Neural cell (in vitro differentiated cells): ENCODE data around the gene RBM27. TPM values are rescaled to one million over a fixed set of nuclear protein-coding genes. Genes with fewer than 3 reads are reported as not detected.
"Not testable (repeated sequence)": the region's sequence is repeated elsewhere in the genome, so short reads cannot be mapped to it uniquely, and the experiment has no call there.

Source experiments
- H2AFZ ChIP-seq: fragments of 200-600, 300-800 bp; sonication (generic), shearing (Covaris generic); 2 replicates; pipeline ENCODE4 v1.6.0; 2014; ENCODE audit warnings: low read depth, mild to moderate bottlenecking, antibody characterized with exemption, low read length, moderate library complexity
- H3F3A ChIP-seq: fragments of 200-600 bp; shearing (Covaris generic); 2 replicates; pipeline ENCODE4 v1.6.1; 2016; ENCODE audit warnings: mild to moderate bottlenecking, moderate library complexity, mixed read lengths, antibody characterized with exemption, low read length; ENCODE audit not compliant: insufficient read depth, poor library complexity, severe bottlenecking
- H3K27ac ChIP-seq: fragments of 200-600, 300-800 bp; sonication (generic), shearing (Covaris generic); 2 replicates; pipeline ENCODE4 v1.5.1; 2014; ENCODE audit warnings: mild to moderate bottlenecking, low read length, moderate library complexity
- H3K27me3 ChIP-seq: fragments of 300-800, 200-600 bp; sonication (generic), shearing (Covaris generic); 2 replicates; pipeline ENCODE4 v1.6.0; 2014; ENCODE audit warnings: mild to moderate bottlenecking, low read depth, low read length, moderate library complexity; ENCODE audit not compliant: insufficient read depth
- H3K36me3 ChIP-seq: fragments of 300-800, 200-600 bp; sonication (generic), shearing (Covaris generic); 2 replicates; pipeline ENCODE4 v1.5.1; 2014; ENCODE audit warnings: mild to moderate bottlenecking, antibody characterized with exemption, low read length, moderate library complexity; ENCODE audit not compliant: insufficient read depth
- H3K4me2 ChIP-seq: fragments of 300-800, 200-600 bp; sonication (generic), shearing (Covaris generic); 2 replicates; pipeline ENCODE4 v1.6.0; 2014; ENCODE audit warnings: mild to moderate bottlenecking, low read length
- H3K4me3 ChIP-seq: fragments of 300-800, 200-600 bp; sonication (generic), shearing (Covaris generic); 2 replicates; pipeline ENCODE4 v1.5.1; 2014; ENCODE audit warnings: mild to moderate bottlenecking, low read length, moderate library complexity
- H3K79me2 ChIP-seq: fragments of 200-600 bp; shearing (Covaris generic); replicated peaks from 2 replicates; pipeline ENCODE4 v1.6.0; 2014; ENCODE audit warnings: mild to moderate bottlenecking, low read length, moderate library complexity; ENCODE audit not compliant: insufficient read depth
- H3K9ac ChIP-seq: fragments of 300-800, 200-600 bp; sonication (generic), shearing (Covaris generic); 2 replicates; pipeline ENCODE4 v1.6.1; 2016; ENCODE audit warnings: mild to moderate bottlenecking, low read length, mixed read lengths
- H3K9me2 ChIP-seq: fragments of 200-600 bp; shearing (Covaris generic); 2 replicates; pipeline ENCODE4 v1.6.1; 2016; ENCODE audit warnings: mild to moderate bottlenecking, low read length, mixed read lengths; ENCODE audit not compliant: insufficient read depth
- H3K9me3 ChIP-seq: fragments of 200-600, 300-800 bp; sonication (generic), shearing (Covaris generic); 2 replicates; pipeline ENCODE4 v1.6.1; 2016; ENCODE audit warnings: mild to moderate bottlenecking, mixed run types, low read length, moderate library complexity, mixed read lengths
- H4K20me1 ChIP-seq: fragments of 200-600 bp; shearing (Covaris generic); 2 replicates; pipeline ENCODE4 v1.6.1; 2016; ENCODE audit warnings: mild to moderate bottlenecking, mixed run types; ENCODE audit not compliant: insufficient read depth
- EP300 ChIP-seq: fragments of 450-650 bp; conservative IDR thresholded peaks from 2 replicates; pipeline ENCODE4 v1.6.1; 2014; ENCODE audit warnings: antibody characterized with exemption, mild to moderate bottlenecking, moderate library complexity; ENCODE audit not compliant: poor library complexity, severe bottlenecking
- EZH2 ChIP-seq: fragments of 200-600, 300-800 bp; shearing (Covaris generic), sonication (generic); IDR thresholded peaks from 2 replicates; pipeline ENCODE4 v1.6.1; 2014; ENCODE audit warnings: antibody characterized with exemption, low read length, borderline replicate concordance, mild to moderate bottlenecking; ENCODE audit not compliant: insufficient read depth, poor library complexity, severe bottlenecking
- MXI1 ChIP-seq: fragments of 450-650 bp; conservative IDR thresholded peaks from 2 replicates; pipeline ENCODE4 v1.6.1; 2014; ENCODE audit warnings: antibody characterized with exemption, mild to moderate bottlenecking; ENCODE audit not compliant: poor library complexity, severe bottlenecking
- POLR2AphosphoS5 ChIP-seq: IDR thresholded peaks from 2 replicates; pipeline ENCODE4 v1.6.1; 2012
- RAD21 ChIP-seq: fragments of 450-650 bp; conservative IDR thresholded peaks from 2 replicates; pipeline ENCODE4 v1.6.1; 2014; ENCODE audit warnings: antibody characterized with exemption, mild to moderate bottlenecking, moderate library complexity
- SMC3 ChIP-seq: fragments of 450-650 bp; conservative IDR thresholded peaks from 2 replicates; pipeline ENCODE4 v1.6.1; 2014; ENCODE audit warnings: antibody characterized with exemption, mild to moderate bottlenecking, moderate library complexity; ENCODE audit not compliant: poor library complexity
- TAF1 ChIP-seq: IDR thresholded peaks from 2 replicates; pipeline ENCODE4 v1.6.1; 2012; ENCODE audit warnings: low read depth
- polyA plus RNA-seq: library from polyadenylated mRNA; depleted of rRNA; stranded (reverse); fragments of >200 nt; gene quantifications from 2 replicates; pipeline ENCODE4 v1.2.3, GENCODE V29; 2014
- TF ChIP-seq, protein P1 (sequence below): fragments of 450-650 bp; IDR thresholded peaks from 2 replicates; pipeline ENCODE4 v1.5.1; 2014; ENCODE audit warnings: antibody characterized with exemption, mild to moderate bottlenecking, moderate library complexity; ENCODE audit not compliant: poor library complexity, severe bottlenecking
- TF ChIP-seq, protein P2 (sequence below): IDR thresholded peaks from 2 replicates; pipeline ENCODE4 v1.6.1; 2012; ENCODE audit warnings: borderline replicate concordance

RBM27 gene
- polyA plus RNA-seq, 1 donor from 2014 or later = 23.2 TPM

DNA sequence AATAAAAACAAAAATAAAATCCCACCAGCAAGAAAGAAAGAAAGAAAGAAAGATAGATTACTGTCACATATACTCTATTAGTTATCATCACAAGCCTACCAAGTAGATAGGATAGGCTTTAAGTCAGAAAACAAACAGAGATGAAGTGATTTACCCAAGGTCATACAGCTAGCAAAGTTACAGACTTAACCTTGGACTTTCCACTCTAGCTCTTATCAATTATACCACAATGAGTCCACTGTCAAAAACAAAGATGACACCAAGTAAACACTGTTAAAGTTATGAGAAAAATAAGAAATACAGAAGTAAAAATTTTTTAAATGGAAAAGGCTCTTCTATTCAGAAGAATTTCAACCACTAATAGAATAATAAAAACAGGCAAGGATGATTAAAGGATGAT is 34.3 kb upstream of the RBM27 start:
- Histone ChIP-seq H3K4me3 (no peak overlapping the region), H2AFZ (no peak overlapping the region), H3K79me2 (no peaks in the 10 kb centered on the region), H3K27ac (no peak overlapping the region), H4K20me1 (no peaks in the 10 kb centered on the region), H3K36me3 (peaks cover 11% of the 10 kb centered on the region), H3K4me2 (no peak overlapping the region), H3K9ac (no peak overlapping the region), H3K9me2 (no peaks in the 10 kb centered on the region), H3K9me3 (no peaks in the 10 kb centered on the region), H3F3A (no peaks in the 10 kb centered on the region), H3K27me3 (no peaks in the 10 kb centered on the region)
- TF ChIP-seq TAF1 (no peak), EZH2 (no peak), MXI1 (no peak), EP300 (no peak), SMC3 (no peak), RAD21 (no peak), POLR2AphosphoS5 (no peak)
- TF ChIP-seq, protein P1, sequence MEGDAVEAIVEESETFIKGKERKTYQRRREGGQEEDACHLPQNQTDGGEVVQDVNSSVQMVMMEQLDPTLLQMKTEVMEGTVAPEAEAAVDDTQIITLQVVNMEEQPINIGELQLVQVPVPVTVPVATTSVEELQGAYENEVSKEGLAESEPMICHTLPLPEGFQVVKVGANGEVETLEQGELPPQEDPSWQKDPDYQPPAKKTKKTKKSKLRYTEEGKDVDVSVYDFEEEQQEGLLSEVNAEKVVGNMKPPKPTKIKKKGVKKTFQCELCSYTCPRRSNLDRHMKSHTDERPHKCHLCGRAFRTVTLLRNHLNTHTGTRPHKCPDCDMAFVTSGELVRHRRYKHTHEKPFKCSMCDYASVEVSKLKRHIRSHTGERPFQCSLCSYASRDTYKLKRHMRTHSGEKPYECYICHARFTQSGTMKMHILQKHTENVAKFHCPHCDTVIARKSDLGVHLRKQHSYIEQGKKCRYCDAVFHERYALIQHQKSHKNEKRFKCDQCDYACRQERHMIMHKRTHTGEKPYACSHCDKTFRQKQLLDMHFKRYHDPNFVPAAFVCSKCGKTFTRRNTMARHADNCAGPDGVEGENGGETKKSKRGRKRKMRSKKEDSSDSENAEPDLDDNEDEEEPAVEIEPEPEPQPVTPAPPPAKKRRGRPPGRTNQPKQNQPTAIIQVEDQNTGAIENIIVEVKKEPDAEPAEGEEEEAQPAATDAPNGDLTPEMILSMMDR = no peak
- TF ChIP-seq, protein P2, sequence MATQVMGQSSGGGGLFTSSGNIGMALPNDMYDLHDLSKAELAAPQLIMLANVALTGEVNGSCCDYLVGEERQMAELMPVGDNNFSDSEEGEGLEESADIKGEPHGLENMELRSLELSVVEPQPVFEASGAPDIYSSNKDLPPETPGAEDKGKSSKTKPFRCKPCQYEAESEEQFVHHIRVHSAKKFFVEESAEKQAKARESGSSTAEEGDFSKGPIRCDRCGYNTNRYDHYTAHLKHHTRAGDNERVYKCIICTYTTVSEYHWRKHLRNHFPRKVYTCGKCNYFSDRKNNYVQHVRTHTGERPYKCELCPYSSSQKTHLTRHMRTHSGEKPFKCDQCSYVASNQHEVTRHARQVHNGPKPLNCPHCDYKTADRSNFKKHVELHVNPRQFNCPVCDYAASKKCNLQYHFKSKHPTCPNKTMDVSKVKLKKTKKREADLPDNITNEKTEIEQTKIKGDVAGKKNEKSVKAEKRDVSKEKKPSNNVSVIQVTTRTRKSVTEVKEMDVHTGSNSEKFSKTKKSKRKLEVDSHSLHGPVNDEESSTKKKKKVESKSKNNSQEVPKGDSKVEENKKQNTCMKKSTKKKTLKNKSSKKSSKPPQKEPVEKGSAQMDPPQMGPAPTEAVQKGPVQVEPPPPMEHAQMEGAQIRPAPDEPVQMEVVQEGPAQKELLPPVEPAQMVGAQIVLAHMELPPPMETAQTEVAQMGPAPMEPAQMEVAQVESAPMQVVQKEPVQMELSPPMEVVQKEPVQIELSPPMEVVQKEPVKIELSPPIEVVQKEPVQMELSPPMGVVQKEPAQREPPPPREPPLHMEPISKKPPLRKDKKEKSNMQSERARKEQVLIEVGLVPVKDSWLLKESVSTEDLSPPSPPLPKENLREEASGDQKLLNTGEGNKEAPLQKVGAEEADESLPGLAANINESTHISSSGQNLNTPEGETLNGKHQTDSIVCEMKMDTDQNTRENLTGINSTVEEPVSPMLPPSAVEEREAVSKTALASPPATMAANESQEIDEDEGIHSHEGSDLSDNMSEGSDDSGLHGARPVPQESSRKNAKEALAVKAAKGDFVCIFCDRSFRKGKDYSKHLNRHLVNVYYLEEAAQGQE = no peak

- H3K27me3 ChIP-seq, H3F3A ChIP-seq, H3K9me2 ChIP-seq, H3K27ac ChIP-seq, H3K79me2 ChIP-seq, H3K4me2 ChIP-seq, H3K9me3 ChIP-seq, H3K9ac ChIP-seq, H2AFZ ChIP-seq, H3K4me3 ChIP-seq, H4K20me1 ChIP-seq: not testable (repeated sequence)
- H3K36me3 ChIP-seq = peaks cover 11% of the 10 kb centered on the region
Measured at GRCh38 chr5:146173049-146173448, 30.4 kb upstream of the RBM27 start.

DNA sequence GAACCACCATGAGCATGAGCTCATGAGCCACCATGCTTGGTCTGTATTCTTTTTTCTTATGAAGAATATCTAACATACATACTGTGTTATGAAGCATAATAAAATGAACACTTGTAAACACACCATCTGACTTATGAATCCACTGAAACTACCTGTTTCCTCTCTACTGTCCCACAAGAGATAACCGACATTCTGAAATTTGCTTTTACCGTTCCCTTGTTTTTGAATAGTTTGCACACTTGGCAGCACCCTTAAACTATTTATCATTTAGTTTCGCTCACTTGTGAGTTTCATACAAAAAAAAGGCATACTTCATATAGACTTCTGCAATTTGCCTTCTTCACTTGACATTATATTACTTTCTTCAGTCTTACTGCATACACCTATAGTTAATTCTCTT is 29.8 kb upstream of the RBM27 start:
- Histone ChIP-seq H3K9me3 (no peaks in the 10 kb centered on the region), H3K79me2 (no peaks in the 10 kb centered on the region), H3K4me2 (no peak overlapping the region), H3K27me3 (no peaks in the 10 kb centered on the region), H3K9me2 (no peaks in the 10 kb centered on the region), H4K20me1 (no peaks in the 10 kb centered on the region), H3K36me3 (peaks cover 11% of the 10 kb centered on the region), H3F3A (no peaks in the 10 kb centered on the region), H2AFZ (no peak overlapping the region), H3K9ac (no peak overlapping the region), H3K4me3 (no peak overlapping the region), H3K27ac (no peak overlapping the region)
- TF ChIP-seq MXI1 (no peak), TAF1 (no peak), SMC3 (no peak), RAD21 (no peak), EZH2 (no peak), EP300 (no peak), POLR2AphosphoS5 (no peak)
- TF ChIP-seq, protein P2 = no peak
- TF ChIP-seq, protein P1 = no peak
